ENCODE measurements around the gene AKR1B1.

The AKR1B1 gene

GRCh38 chr7:134433430-134433829 is 25.5 kb downstream of the AKR1B1 start:
- Histone ChIP-seq H3K36me3 (ENCODE audit: control insufficient read depth in 1 of 2, insufficient read depth in 2 of 2, low read length in 2 of 2) (no peaks in the 10 kb centered on the region), H2AFZ (ENCODE audit: insufficient read depth, low read length, poor library complexity) (no peak overlapping the region), H3K4me2 (ENCODE audit: low read length) (no peak overlapping the region), H3K9ac (ENCODE audit: low read length) (no peak overlapping the region), H3K18ac (ENCODE audit: low read length) (no peak overlapping the region), H3K4me1 (ENCODE audit: control insufficient read depth in 1 of 2, insufficient read depth in 2 of 2, low read length in 2 of 2) (peaks cover 3 to 7% of the 10 kb centered on the region in 2 experiments), H3K4me3 (ENCODE audit: low read depth, low read length) (no peak overlapping the region), H4K91ac (ENCODE audit: low read depth, low read length) (no peak overlapping the region), H2BK5ac (ENCODE audit: low read depth, low read length, poor library complexity) (no peak overlapping the region), H3K27ac (ENCODE audit: low read depth, low read length) (no peak overlapping the region), H3K27me3 (ENCODE audit: insufficient read depth, low read length) (no peaks in the 10 kb centered on the region), H4K8ac (ENCODE audit: low read depth, low read length) (no peak overlapping the region), H2BK12ac (ENCODE audit: low read length) (no peak overlapping the region), H3K14ac (ENCODE audit: low read length) (no peak overlapping the region), H3K9me3 (ENCODE audit: insufficient read depth, low read depth, low read length) (no peaks in the 10 kb centered on the region), H3K79me1 (ENCODE audit: low read length) (peaks cover 2% of the 10 kb centered on the region), H4K12ac (ENCODE audit: low read depth, low read length) (no peak overlapping the region), H3K4ac (ENCODE audit: low read depth, low read length) (no peak overlapping the region), H2AK5ac (ENCODE audit: low read length) (no peak overlapping the region), H2BK120ac (ENCODE audit: insufficient read depth, low read length, poor library complexity) (no peak overlapping the region), H3K79me2 (ENCODE audit: control insufficient read depth, insufficient read depth, low read length, poor library complexity) (no peaks in the 10 kb centered on the region), H3K23ac (ENCODE audit: low read length) (no peak overlapping the region)
- WGBS (ENCODE audit: extremely low coverage, insufficient coverage, insufficient read length), result no CpG with 5 or more reads among the region's 4 CpGs
- DNase-seq, result peak in 1 of 2 donors; percentile 33

- H3K4me1 ChIP-seq (ENCODE audit: control insufficient read depth in 1 of 2, insufficient read depth in 2 of 2, low read length in 2 of 2), result peaks cover 3 to 7% of the 10 kb centered on the region in 2 experiments
- peak overlapping the region; percentile 83 for H3K4me2 ChIP-seq (ENCODE audit: low read length)
- no peaks in the 10 kb centered on the region for H3K9me3 ChIP-seq (ENCODE audit: insufficient read depth, low read depth, low read length)
- peak overlapping the region; percentile 3 for H2BK12ac ChIP-seq (ENCODE audit: low read length)
- no CpG with 5 or more reads among the region's 31 CpGs for whole genome bisulfite sequencing (ENCODE audit: extremely low coverage, insufficient coverage, insufficient read length)
- no peak overlapping the region for H3K9ac ChIP-seq (ENCODE audit: low read length)
- peak overlapping the region; percentile 6 for H3K4me3 ChIP-seq (ENCODE audit: low read depth, low read length)
- H3K14ac ChIP-seq (ENCODE audit: low read length), result peak overlapping the region; percentile 4
- H3K4ac ChIP-seq (ENCODE audit: low read depth, low read length), result no peak overlapping the region
- H3K79me1 ChIP-seq (ENCODE audit: low read length), result peaks cover 2% of the 10 kb centered on the region
- H3K27ac ChIP-seq (ENCODE audit: low read depth, low read length), result no peak overlapping the region
- peak; percentile 94 to 96 for DNase-seq
- H3K36me3 ChIP-seq (ENCODE audit: control insufficient read depth in 1 of 2, insufficient read depth in 2 of 2, low read length in 2 of 2), result no peaks in the 10 kb centered on the region
- H2AFZ ChIP-seq (ENCODE audit: insufficient read depth, low read length, poor library complexity), result peak overlapping the region; percentile 72
- no peaks in the 10 kb centered on the region for H3K27me3 ChIP-seq (ENCODE audit: insufficient read depth, low read length)
- peak overlapping the region; percentile 62 for H4K8ac ChIP-seq (ENCODE audit: low read depth, low read length)
- no peak overlapping the region for H2AK5ac ChIP-seq (ENCODE audit: low read length)
- no peak overlapping the region for H2BK120ac ChIP-seq (ENCODE audit: insufficient read depth, low read length, poor library complexity)
- peak overlapping the region; percentile 83 for H4K91ac ChIP-seq (ENCODE audit: low read depth, low read length)
- no peak overlapping the region for H3K18ac ChIP-seq (ENCODE audit: low read length)
- no peak overlapping the region for H4K12ac ChIP-seq (ENCODE audit: low read depth, low read length)
- H3K23ac ChIP-seq (ENCODE audit: low read length), result no peak overlapping the region
- H2BK5ac ChIP-seq (ENCODE audit: low read depth, low read length, poor library complexity), result no peak overlapping the region
- H3K79me2 ChIP-seq (ENCODE audit: control insufficient read depth, insufficient read depth, low read length, poor library complexity), result no peaks in the 10 kb centered on the region
These were observed 26.4 kb downstream of the AKR1B1 start for GRCh38 chr7:134432296-134433152.

GRCh38 chr7:134431815-134432214 is 27.1 kb downstream of the AKR1B1 start:
- no peaks in the 10 kb centered on the region for H3K36me3 ChIP-seq (ENCODE audit: control insufficient read depth in 1 of 2, insufficient read depth in 2 of 2, low read length in 2 of 2)
- no peak overlapping the region for H3K27ac ChIP-seq (ENCODE audit: low read depth, low read length)
- no peak overlapping the region for H4K91ac ChIP-seq (ENCODE audit: low read depth, low read length)
- H3K14ac ChIP-seq (ENCODE audit: low read length), result no peak overlapping the region
- no peak overlapping the region for H3K4me3 ChIP-seq (ENCODE audit: low read depth, low read length)
- H3K79me2 ChIP-seq (ENCODE audit: control insufficient read depth, insufficient read depth, low read length, poor library complexity), result no peaks in the 10 kb centered on the region
- no peak overlapping the region for H2BK5ac ChIP-seq (ENCODE audit: low read depth, low read length, poor library complexity)
- H3K9me3 ChIP-seq (ENCODE audit: insufficient read depth, low read depth, low read length), result no peaks in the 10 kb centered on the region
- H3K4ac ChIP-seq (ENCODE audit: low read depth, low read length), result no peak overlapping the region
- peak overlapping the region; percentile 15 for H4K8ac ChIP-seq (ENCODE audit: low read depth, low read length)
- H3K23ac ChIP-seq (ENCODE audit: low read length), result no peak overlapping the region
- no peak overlapping the region for H2AFZ ChIP-seq (ENCODE audit: insufficient read depth, low read length, poor library complexity)
- peaks cover 3 to 7% of the 10 kb centered on the region in 2 experiments for H3K4me1 ChIP-seq (ENCODE audit: control insufficient read depth in 1 of 2, insufficient read depth in 2 of 2, low read length in 2 of 2)
- peaks cover 2% of the 10 kb centered on the region for H3K79me1 ChIP-seq (ENCODE audit: low read length)
- no peak overlapping the region for H3K18ac ChIP-seq (ENCODE audit: low read length)
- H4K12ac ChIP-seq (ENCODE audit: low read depth, low read length), result no peak overlapping the region
- no peak overlapping the region for H2BK120ac ChIP-seq (ENCODE audit: insufficient read depth, low read length, poor library complexity)
- no peak overlapping the region for H2BK12ac ChIP-seq (ENCODE audit: low read length)
- DNase-seq, result no peak
- no peak overlapping the region for H3K9ac ChIP-seq (ENCODE audit: low read length)
- WGBS (ENCODE audit: extremely low coverage, insufficient coverage, insufficient read length), result no CpG with 5 or more reads among the region's 11 CpGs
- H2AK5ac ChIP-seq (ENCODE audit: low read length), result no peak overlapping the region
- H3K27me3 ChIP-seq (ENCODE audit: insufficient read depth, low read length), result no peaks in the 10 kb centered on the region
- peak overlapping the region; percentile 83 for H3K4me2 ChIP-seq (ENCODE audit: low read length)

DNA sequence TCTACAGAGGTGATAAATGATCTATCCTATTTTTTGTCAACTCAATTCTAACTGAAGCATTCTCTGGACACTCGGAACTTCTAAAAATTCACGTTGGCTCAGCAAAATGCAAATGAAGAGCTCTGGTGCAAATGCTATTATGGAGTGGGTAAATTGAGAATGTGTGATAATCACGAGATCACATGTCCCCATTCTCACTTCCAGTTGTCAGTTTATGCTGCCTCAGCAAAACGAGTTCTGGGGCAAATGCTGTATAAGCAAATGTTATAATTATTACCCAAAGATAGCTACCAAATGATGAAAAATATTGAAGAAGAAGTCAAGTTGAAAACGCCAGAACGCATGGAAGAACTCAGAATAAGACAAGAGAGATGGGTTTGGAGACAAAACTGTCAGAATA is 29.4 kb downstream of the AKR1B1 start:
- DNase-seq, result no peak
- Histone ChIP-seq H3K79me1 (ENCODE audit: low read length) (peaks cover 2% of the 10 kb centered on the region), H3K9me3 (ENCODE audit: insufficient read depth, low read depth, low read length) (no peaks in the 10 kb centered on the region), H4K8ac (ENCODE audit: low read depth, low read length) (no peak overlapping the region), H3K4me3 (ENCODE audit: low read depth, low read length) (no peak overlapping the region), H3K9ac (ENCODE audit: low read length) (no peak overlapping the region), H3K36me3 (ENCODE audit: control insufficient read depth in 1 of 2, insufficient read depth in 2 of 2, low read length in 2 of 2) (no peaks in the 10 kb centered on the region), H3K14ac (ENCODE audit: low read length) (no peak overlapping the region), H4K91ac (ENCODE audit: low read depth, low read length) (no peak overlapping the region), H2AFZ (ENCODE audit: insufficient read depth, low read length, poor library complexity) (no peak overlapping the region), H3K4ac (ENCODE audit: low read depth, low read length) (no peak overlapping the region), H3K23ac (ENCODE audit: low read length) (no peak overlapping the region), H3K27me3 (ENCODE audit: insufficient read depth, low read length) (no peaks in the 10 kb centered on the region), H2BK5ac (ENCODE audit: low read depth, low read length, poor library complexity) (no peak overlapping the region), H3K18ac (ENCODE audit: low read length) (no peak overlapping the region), H2BK12ac (ENCODE audit: low read length) (no peak overlapping the region), H3K4me1 (ENCODE audit: control insufficient read depth in 1 of 2, insufficient read depth in 2 of 2, low read length in 2 of 2) (peaks cover 3 to 7% of the 10 kb centered on the region in 2 experiments), H3K79me2 (ENCODE audit: control insufficient read depth, insufficient read depth, low read length, poor library complexity) (no peaks in the 10 kb centered on the region), H4K12ac (ENCODE audit: low read depth, low read length) (no peak overlapping the region), H2BK120ac (ENCODE audit: insufficient read depth, low read length, poor library complexity) (no peak overlapping the region), H3K4me2 (ENCODE audit: low read length) (no peak overlapping the region), H2AK5ac (ENCODE audit: low read length) (no peak overlapping the region), H3K27ac (ENCODE audit: low read depth, low read length) (no peak overlapping the region)
- no CpG with 5 or more reads among the region's 6 CpGs for WGBS (ENCODE audit: extremely low coverage, insufficient coverage, insufficient read length)

Data from trophoblast cell (in vitro differentiated cells and primary cell).